Measurements from ENCODE around the gene EPHB4. TPM values are rescaled to one million over a fixed set of nuclear protein-coding genes. Genes with fewer than 3 reads are reported as not detected.
A peak's percentile ranks its signal among the peaks of the same experiment; 100 is the strongest.

EPHB4 gene
- total and polyA plus RNA-seq, 2 experiments from 2014 or later = 23.3 to 164 TPM

DNA sequence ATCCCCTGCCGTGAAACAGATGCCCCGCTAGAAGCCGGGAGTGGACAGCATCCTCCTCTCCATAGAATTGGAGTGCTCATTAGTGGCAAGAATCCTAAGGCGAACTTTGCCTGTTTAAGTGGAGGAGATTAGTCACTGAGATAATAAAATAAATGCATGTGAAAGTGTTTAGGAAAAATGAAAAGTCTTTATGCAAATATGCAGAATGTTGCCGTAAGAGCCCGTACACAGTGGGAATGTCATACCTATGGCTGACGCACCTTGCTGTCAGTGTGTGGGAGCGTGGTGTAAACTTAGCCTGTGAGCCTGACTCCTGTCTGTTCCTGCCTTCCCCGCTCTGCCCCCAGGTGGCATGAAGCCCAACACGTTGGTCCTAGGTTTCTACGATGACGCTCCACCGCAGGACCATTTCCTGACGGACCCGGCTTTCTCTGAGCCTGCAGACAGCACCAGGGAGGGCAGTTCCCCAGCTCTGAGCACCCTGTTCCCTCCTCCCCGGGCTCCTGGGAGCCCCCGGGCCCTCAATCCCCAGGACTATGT lies 38.1 kb upstream of the EPHB4 start:
- H3K4me1 Mint-ChIP-seq = peaks cover 14% of the 10 kb centered on the region; the same call in 2 of the 3 replicates
- TF ChIP-seq, protein P1, sequence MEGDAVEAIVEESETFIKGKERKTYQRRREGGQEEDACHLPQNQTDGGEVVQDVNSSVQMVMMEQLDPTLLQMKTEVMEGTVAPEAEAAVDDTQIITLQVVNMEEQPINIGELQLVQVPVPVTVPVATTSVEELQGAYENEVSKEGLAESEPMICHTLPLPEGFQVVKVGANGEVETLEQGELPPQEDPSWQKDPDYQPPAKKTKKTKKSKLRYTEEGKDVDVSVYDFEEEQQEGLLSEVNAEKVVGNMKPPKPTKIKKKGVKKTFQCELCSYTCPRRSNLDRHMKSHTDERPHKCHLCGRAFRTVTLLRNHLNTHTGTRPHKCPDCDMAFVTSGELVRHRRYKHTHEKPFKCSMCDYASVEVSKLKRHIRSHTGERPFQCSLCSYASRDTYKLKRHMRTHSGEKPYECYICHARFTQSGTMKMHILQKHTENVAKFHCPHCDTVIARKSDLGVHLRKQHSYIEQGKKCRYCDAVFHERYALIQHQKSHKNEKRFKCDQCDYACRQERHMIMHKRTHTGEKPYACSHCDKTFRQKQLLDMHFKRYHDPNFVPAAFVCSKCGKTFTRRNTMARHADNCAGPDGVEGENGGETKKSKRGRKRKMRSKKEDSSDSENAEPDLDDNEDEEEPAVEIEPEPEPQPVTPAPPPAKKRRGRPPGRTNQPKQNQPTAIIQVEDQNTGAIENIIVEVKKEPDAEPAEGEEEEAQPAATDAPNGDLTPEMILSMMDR (conservative IDR thresholded peaks at IDR 0.05; ENCODE audit: low read depth in 2 of 2) = peak in 1 of 2 experiments; percentile 45; a peak in 3 of 4 replicates
- no peak for TF ChIP-seq JUNB (IDR thresholded peaks at IDR 0.05; ENCODE audit: unreplicated experiment)
- Histone ChIP-seq H3K36me3 (ENCODE audit: insufficient read depth) (peaks cover 4% of the 10 kb centered on the region; the same call in 1 of the 2 replicates), H3K27me3 (ENCODE audit: insufficient read depth) (no peaks in the 10 kb centered on the region), H2AFZ (no peak overlapping the region), H3K79me2 (replicated peaks; ENCODE audit: insufficient read depth) (peaks cover 18% of the 10 kb centered on the region), H3K4me3 (no peak overlapping the region), H3K9me2 (ENCODE audit: insufficient read depth) (no peaks in the 10 kb centered on the region), H3F3A (replicated peaks; ENCODE audit: low read depth) (peaks cover 13% of the 10 kb centered on the region; the same call in 1 of the 2 replicates), H3K27ac (ENCODE audit: low read depth) (no peak overlapping the region), H3K4me2 (no peak overlapping the region), H3K4me1 (ENCODE audit: insufficient read depth) (peaks cover 11% of the 10 kb centered on the region), H4K20me1 (replicated peaks; ENCODE audit: insufficient read depth) (0 out of 2 replicates have a peak, but pooled peaks cover 3% of the 10 kb centered on the region)
- H3K27ac Mint-ChIP-seq = no peak overlapping the region
- H3K27me3 Mint-ChIP-seq (ENCODE audit: insufficient read depth, low read depth, poor library complexity) = peaks cover 14% of the 10 kb centered on the region
- DNase-seq (ENCODE audit: low spot score) = peak; percentile 58
- H3K4me3 Mint-ChIP-seq = peak overlapping the region; percentile 24; the same call in 1 of the 3 replicates
- peak; percentile 9 for ATAC-seq
- H3K9me3 Mint-ChIP-seq = no peaks in the 10 kb centered on the region; the same call in 2 of the 3 replicates
- H3K36me3 Mint-ChIP-seq (ENCODE audit: low read depth) = peaks cover 54% of the 10 kb centered on the region

DNA sequence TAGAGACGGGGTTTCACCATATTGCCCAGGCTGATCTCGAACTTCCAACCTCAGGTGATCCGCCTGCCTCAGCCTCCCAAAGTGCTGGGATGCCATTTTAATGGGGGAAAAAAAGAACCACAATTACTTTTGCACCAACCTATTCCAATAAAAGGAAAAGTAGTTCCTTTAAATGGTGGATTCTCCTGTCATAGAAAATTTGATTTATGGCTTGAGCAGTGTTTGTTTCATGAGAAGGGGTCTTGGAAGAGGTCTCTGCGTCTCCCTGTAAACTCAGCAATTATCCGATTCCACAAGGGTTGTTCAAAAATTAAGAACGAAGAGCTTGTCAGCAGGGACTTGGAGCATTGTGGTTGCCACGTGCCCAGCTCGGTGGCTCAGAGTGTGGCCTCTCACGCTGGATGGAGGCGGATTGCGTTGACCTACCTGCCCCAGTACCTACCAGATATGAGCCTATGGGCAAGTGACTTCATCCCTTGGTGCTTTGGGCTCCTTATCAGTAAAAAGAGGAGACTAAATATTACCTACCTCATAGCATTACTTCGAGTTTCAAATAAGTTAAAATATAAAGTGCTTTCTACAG lies 37.0 kb upstream of the EPHB4 start:
- peaks cover 56% of the 10 kb centered on the region for H3K36me3 Mint-ChIP-seq (ENCODE audit: low read depth)
- no peak overlapping the region for H3K4me3 Mint-ChIP-seq
- Histone ChIP-seq H3K27ac (ENCODE audit: low read depth) (no peak overlapping the region), H3K9me2 (ENCODE audit: insufficient read depth) (no peaks in the 10 kb centered on the region), H3K4me2 (no peak overlapping the region), H3K4me1 (ENCODE audit: insufficient read depth) (peaks cover 11% of the 10 kb centered on the region), H3K79me2 (replicated peaks; ENCODE audit: insufficient read depth) (peaks cover 18% of the 10 kb centered on the region), H3F3A (replicated peaks; ENCODE audit: low read depth) (peaks cover 13% of the 10 kb centered on the region; the same call in 1 of the 2 replicates), H3K36me3 (ENCODE audit: insufficient read depth) (peaks cover 4% of the 10 kb centered on the region; the same call in 1 of the 2 replicates), H2AFZ (no peak overlapping the region), H3K27me3 (ENCODE audit: insufficient read depth) (no peaks in the 10 kb centered on the region), H4K20me1 (replicated peaks; ENCODE audit: insufficient read depth) (0 out of 2 replicates have a peak, but pooled peaks cover 3% of the 10 kb centered on the region), H3K4me3 (no peak overlapping the region)
- no peak overlapping the region for H3K27ac Mint-ChIP-seq
- ATAC-seq (no peak), DNase-seq (ENCODE audit: low spot score) (no peak)
- H3K27me3 Mint-ChIP-seq (ENCODE audit: insufficient read depth, low read depth, poor library complexity) = peaks cover 15% of the 10 kb centered on the region
- peaks cover 14% of the 10 kb centered on the region; the same call in 2 of the 3 replicates for H3K4me1 Mint-ChIP-seq
- H3K9me3 Mint-ChIP-seq = no peaks in the 10 kb centered on the region
- no peak for TF ChIP-seq CREB1 (CRISPR knock-in tag; IDR thresholded peaks at IDR 0.05; ENCODE audit: low read depth)
- TF ChIP-seq STAT1 (IDR thresholded peaks at IDR 0.05; ENCODE audit: unreplicated experiment) = no peak
- no peak for TF ChIP-seq EZH2 (IDR thresholded peaks at IDR 0.05; ENCODE audit: low read depth, unreplicated experiment)
- TF ChIP-seq NANOG (IDR thresholded peaks at IDR 0.05; ENCODE audit: borderline replicate concordance) = no peak
- TF ChIP-seq ZNF331 (CRISPR knock-in tag; IDR thresholded peaks at IDR 0.05; ENCODE audit: low read depth) = no peak
- TF ChIP-seq, protein P1 (conservative IDR thresholded peaks at IDR 0.05; ENCODE audit: low read depth in 2 of 2) = no peak
- TF ChIP-seq, protein P2, sequence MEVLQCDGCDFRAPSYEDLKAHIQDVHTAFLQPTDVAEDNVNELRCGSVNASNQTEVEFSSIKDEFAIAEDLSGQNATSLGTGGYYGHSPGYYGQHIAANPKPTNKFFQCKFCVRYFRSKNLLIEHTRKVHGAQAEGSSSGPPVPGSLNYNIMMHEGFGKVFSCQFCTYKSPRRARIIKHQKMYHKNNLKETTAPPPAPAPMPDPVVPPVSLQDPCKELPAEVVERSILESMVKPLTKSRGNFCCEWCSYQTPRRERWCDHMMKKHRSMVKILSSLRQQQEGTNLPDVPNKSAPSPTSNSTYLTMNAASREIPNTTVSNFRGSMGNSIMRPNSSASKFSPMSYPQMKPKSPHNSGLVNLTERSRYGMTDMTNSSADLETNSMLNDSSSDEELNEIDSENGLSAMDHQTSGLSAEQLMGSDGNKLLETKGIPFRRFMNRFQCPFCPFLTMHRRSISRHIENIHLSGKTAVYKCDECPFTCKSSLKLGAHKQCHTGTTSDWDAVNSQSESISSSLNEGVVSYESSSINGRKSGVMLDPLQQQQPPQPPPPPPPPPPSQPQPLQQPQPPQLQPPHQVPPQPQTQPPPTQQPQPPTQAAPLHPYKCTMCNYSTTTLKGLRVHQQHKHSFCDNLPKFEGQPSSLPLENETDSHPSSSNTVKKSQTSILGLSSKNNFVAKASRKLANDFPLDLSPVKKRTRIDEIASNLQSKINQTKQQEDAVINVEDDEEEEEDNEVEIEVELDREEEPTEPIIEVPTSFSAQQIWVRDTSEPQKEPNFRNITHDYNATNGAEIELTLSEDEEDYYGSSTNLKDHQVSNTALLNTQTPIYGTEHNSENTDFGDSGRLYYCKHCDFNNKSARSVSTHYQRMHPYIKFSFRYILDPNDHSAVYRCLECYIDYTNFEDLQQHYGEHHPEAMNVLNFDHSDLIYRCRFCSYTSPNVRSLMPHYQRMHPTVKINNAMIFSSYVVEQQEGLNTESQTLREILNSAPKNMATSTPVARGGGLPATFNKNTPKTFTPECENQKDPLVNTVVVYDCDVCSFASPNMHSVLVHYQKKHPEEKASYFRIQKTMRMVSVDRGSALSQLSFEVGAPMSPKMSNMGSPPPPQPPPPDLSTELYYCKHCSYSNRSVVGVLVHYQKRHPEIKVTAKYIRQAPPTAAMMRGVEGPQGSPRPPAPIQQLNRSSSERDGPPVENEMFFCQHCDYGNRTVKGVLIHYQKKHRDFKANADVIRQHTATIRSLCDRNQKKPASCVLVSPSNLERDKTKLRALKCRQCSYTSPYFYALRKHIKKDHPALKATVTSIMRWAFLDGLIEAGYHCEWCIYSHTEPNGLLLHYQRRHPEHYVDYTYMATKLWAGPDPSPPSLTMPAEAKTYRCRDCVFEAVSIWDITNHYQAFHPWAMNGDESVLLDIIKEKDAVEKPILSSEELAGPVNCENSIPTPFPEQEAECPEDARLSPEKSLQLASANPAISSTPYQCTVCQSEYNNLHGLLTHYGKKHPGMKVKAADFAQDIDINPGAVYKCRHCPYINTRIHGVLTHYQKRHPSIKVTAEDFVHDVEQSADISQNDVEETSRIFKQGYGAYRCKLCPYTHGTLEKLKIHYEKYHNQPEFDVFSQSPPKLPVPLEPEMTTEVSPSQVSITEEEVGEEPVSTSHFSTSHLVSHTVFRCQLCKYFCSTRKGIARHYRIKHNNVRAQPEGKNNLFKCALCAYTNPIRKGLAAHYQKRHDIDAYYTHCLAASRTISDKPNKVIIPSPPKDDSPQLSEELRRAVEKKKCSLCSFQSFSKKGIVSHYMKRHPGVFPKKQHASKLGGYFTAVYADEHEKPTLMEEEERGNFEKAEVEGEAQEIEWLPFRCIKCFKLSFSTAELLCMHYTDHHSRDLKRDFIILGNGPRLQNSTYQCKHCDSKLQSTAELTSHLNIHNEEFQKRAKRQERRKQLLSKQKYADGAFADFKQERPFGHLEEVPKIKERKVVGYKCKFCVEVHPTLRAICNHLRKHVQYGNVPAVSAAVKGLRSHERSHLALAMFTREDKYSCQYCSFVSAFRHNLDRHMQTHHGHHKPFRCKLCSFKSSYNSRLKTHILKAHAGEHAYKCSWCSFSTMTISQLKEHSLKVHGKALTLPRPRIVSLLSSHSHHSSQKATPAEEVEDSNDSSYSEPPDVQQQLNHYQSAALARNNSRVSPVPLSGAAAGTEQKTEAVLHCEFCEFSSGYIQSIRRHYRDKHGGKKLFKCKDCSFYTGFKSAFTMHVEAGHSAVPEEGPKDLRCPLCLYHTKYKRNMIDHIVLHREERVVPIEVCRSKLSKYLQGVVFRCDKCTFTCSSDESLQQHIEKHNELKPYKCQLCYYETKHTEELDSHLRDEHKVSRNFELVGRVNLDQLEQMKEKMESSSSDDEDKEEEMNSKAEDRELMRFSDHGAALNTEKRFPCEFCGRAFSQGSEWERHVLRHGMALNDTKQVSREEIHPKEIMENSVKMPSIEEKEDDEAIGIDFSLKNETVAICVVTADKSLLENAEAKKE (CRISPR knock-in tag; IDR thresholded peaks at IDR 0.05) = no peak

Measured in GM23338 (cell line).